ENCODE results near the gene RNF114.
A peak's percentile ranks its signal among the peaks of the same experiment; 100 is the strongest.
"Not testable (repeated sequence)": the region's sequence is repeated elsewhere in the genome, so short reads cannot be mapped to it uniquely, and the experiment has no call there.

RNF114 gene

GRCh38 chr20:49965781-49966305 lies 29.6 kb downstream of the RNF114 start:
- DNase-seq: no peak

GRCh38 chr20:49966861-49967260 lies 30.7 kb downstream of the RNF114 start:
- no peak for DNase-seq

- DNase-seq: no peak
Observed at GRCh38 chr20:49969234-49969633, 33.0 kb downstream of the RNF114 start.

- no peak for DNase-seq
Observed at GRCh38 chr20:49969946-49970345, 33.7 kb downstream of the RNF114 start.

- no peak for DNase-seq
Observed at GRCh38 chr20:49970498-49970897, 34.3 kb downstream of the RNF114 start.

GRCh38 chr20:49973981-49974380 lies 37.8 kb downstream of the RNF114 start:
- DNase-seq: no peak

GRCh38 chr20:49976542-49976941 lies 40.3 kb downstream of the RNF114 start:
- DNase-seq: no peak

- not testable (repeated sequence) for DNase-seq
Observed at GRCh38 chr20:49977740-49978139, 41.5 kb downstream of the RNF114 start.

GRCh38 chr20:49978685-49979029 lies 42.5 kb downstream of the RNF114 start:
- no peak for DNase-seq

GRCh38 chr20:49979030-49979832 lies 43.0 kb downstream of the RNF114 start:
- peak; percentile 58 to 64 for DNase-seq

GRCh38 chr20:49980140-49981008 lies 44.2 kb downstream of the RNF114 start:
- DNase-seq: no peak

- no peak for DNase-seq
Observed at GRCh38 chr20:49981218-49982071, 45.2 kb downstream of the RNF114 start.

GRCh38 chr20:49982072-49982345 lies 45.8 kb downstream of the RNF114 start:
- no peak for DNase-seq

- DNase-seq: peak; percentile 88 to 89
Observed at GRCh38 chr20:49982346-49983122, 46.3 kb downstream of the RNF114 start, which contains the start of gene SNAI1. Gene SNAI1, plus strand, starts transcription at chr20:49982980. Its CDS starts 80 bp downstream, at chr20:49983060.

GRCh38 chr20:49983123-49983847 lies 47.1 kb downstream of the RNF114 start:
- DNase-seq: no peak

- DNase-seq: no peak
Observed at GRCh38 chr20:49983848-49984408, 47.7 kb downstream of the RNF114 start.

- DNase-seq: no peak
Observed at GRCh38 chr20:49984426-49985153, 48.4 kb downstream of the RNF114 start.

- no peak for DNase-seq
Observed at GRCh38 chr20:49985157-49985556, 49.0 kb downstream of the RNF114 start.

GRCh38 chr20:49985617-49986016 lies 49.4 kb downstream of the RNF114 start:
- no peak for DNase-seq

- no peak for DNase-seq
Observed at GRCh38 chr20:49986049-49986448, 49.9 kb downstream of the RNF114 start.
